Measurements from ENCODE around the gene CFAP92. TPM values are rescaled to one million over a fixed set of nuclear protein-coding genes. Genes with fewer than 3 reads are reported as not detected.

CFAP92 gene
- total RNA-seq, 1 donor from 2014 or later: 8.7 TPM

DNA sequence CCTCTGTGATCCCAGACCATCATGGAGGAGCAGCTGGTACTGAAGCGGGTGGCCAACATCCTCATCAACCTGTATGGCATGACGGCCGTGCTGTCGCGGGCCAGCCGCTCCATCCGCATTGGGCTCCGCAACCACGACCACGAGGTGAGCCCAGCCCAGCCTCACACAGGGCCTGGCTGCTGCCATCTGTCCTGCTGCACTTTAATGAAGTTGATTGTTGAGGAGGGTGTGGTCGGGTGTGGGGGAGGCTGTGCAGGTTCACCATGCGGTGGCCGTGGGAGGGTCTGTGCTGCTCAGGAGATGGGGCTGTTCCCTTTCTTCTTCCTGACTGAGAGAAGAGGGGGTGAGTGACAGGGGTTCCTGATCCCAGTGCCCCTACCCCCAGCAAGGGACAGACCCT is 83.9 kb downstream of the CFAP92 start:
- H3K36me3 Mint-ChIP-seq (ENCODE audit: low read depth): peaks cover 4% of the 10 kb centered on the region
- no peaks in the 10 kb centered on the region for H3K9me3 Mint-ChIP-seq
- no peaks in the 10 kb centered on the region for H3K27me3 Mint-ChIP-seq (ENCODE audit: low read depth)
- H3K4me3 Mint-ChIP-seq: no peak overlapping the region
- no peak overlapping the region for H3K27ac Mint-ChIP-seq (ENCODE audit: unreplicated experiment)
- no peaks in the 10 kb centered on the region for H3K4me1 Mint-ChIP-seq
- no peak for TF ChIP-seq CTCF (conservative IDR thresholded peaks at IDR 0.05)
- DNase-seq (ENCODE audit: low read depth, low spot score): no peak

- no peak overlapping the region for H3K4me3 Mint-ChIP-seq
- TF ChIP-seq CTCF (conservative IDR thresholded peaks at IDR 0.05): no peak
- DNase-seq (ENCODE audit: low read depth, low spot score): no peak
- no peaks in the 10 kb centered on the region for H3K27me3 Mint-ChIP-seq (ENCODE audit: low read depth)
- H3K4me1 Mint-ChIP-seq: no peaks in the 10 kb centered on the region
- no peak overlapping the region for H3K27ac Mint-ChIP-seq (ENCODE audit: unreplicated experiment)
- peaks cover 9% of the 10 kb centered on the region for H3K36me3 Mint-ChIP-seq (ENCODE audit: low read depth)
- no peaks in the 10 kb centered on the region for H3K9me3 Mint-ChIP-seq
Observed at GRCh38 chr3:128908951-128909350, 84.9 kb downstream of the CFAP92 start.

- Mint-ChIP-seq H3K27me3 (ENCODE audit: low read depth) (no peaks in the 10 kb centered on the region), H3K9me3 (no peaks in the 10 kb centered on the region), H3K4me1 (no peaks in the 10 kb centered on the region), H3K27ac (ENCODE audit: unreplicated experiment) (no peak overlapping the region), H3K36me3 (ENCODE audit: low read depth) (peaks cover 10% of the 10 kb centered on the region), H3K4me3 (no peak overlapping the region)
- no peak for TF ChIP-seq CTCF (conservative IDR thresholded peaks at IDR 0.05)
- DNase-seq (ENCODE audit: low read depth, low spot score): no peak
Observed at GRCh38 chr3:128907706-128908445, 86.0 kb downstream of the CFAP92 start.

DNA sequence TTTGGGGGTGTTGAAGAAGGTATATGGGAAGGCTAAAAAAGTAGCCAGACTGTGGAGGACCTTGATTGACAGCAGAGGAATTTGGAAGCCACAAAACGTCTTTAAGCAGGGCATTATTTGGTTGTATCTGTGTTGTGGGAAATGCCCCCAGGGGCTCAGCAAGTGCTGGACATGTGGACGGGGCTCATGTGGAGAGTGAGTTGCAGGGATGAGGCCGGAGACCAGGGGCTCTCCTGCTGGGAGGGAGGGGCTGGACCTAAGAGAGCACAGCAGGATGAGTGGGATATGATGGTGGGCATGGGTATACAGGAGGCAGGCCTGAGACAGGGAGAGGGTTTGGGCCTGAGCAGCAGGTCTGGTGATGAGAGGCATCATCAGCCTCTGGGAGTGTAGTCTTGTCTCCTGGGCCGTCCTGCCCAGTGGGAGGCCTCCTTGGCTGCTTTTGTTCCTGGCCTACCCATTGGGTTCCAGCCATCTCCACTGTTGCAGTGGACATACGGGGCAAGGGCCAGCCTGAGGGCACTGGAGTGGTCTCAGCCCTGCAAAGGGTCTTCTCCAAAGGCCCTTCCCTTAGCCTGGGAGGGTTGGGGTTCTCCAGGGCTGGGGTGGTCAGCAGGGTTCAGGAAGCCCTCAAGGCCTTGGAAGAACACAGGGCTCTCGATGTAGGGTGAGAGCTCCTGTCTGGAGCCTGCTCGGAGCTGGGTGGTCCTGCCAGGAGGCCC is 86.9 kb downstream of the CFAP92 start:
- Mint-ChIP-seq H3K27ac (ENCODE audit: unreplicated experiment) (no peak overlapping the region), H3K9me3 (no peaks in the 10 kb centered on the region)

More for the DNA sequence above, 86.9 kb downstream of the CFAP92 start:
- H3K27me3 Mint-ChIP-seq (ENCODE audit: low read depth): no peaks in the 10 kb centered on the region
- no peak for DNase-seq (ENCODE audit: low read depth, low spot score)
- no peak for TF ChIP-seq CTCF (conservative IDR thresholded peaks at IDR 0.05)
- no peak overlapping the region for H3K4me3 Mint-ChIP-seq
- H3K4me1 Mint-ChIP-seq: no peaks in the 10 kb centered on the region
- H3K36me3 Mint-ChIP-seq (ENCODE audit: low read depth): peaks cover 6% of the 10 kb centered on the region
